Peyer's patch (tissue), 4 donors: ENCODE results near the gene SYTL1.

Source experiments
- POLR2A ChIP-seq, 2 donors: fragments of 450-650 bp; IDR thresholded peaks; one replicate each; pipeline ENCODE4 v1.5.1; 2017; ENCODE audit warnings: antibody characterized with exemption in 2 of 2, mild to moderate bottlenecking in 2 of 2, moderate library complexity in 2 of 2
- TF ChIP-seq, protein P1 (sequence below), 6 experiments: fragments of 450-650 bp in 4 of 6; fragments of 200-600 bp in 2 of 6; sonication (generic) in 1 of 6; IDR thresholded peaks; one replicate each; pipeline ENCODE4 v1.5.1; 2017 to 2019; ENCODE audit warnings: antibody characterized with exemption in 6 of 6, mild to moderate bottlenecking in 3 of 6, moderate library complexity in 1 of 6

DNA sequence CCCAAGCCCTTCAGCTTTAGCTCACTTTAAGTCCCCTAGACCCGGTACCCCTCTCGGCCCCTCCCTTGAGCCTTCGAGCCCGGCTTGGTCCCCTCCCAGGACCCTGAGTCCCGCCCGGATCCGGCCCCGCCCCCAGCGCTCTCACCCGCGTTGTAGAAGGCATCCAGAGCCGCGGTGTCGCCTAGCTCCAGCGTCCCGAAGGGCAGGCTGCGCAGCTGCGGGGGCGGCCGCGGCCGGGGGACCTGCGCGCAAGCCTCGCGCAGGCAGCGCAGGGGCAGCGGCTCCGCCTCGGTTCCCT is 24.2 kb downstream of the SYTL1 start:
- TF ChIP-seq, protein P1, sequence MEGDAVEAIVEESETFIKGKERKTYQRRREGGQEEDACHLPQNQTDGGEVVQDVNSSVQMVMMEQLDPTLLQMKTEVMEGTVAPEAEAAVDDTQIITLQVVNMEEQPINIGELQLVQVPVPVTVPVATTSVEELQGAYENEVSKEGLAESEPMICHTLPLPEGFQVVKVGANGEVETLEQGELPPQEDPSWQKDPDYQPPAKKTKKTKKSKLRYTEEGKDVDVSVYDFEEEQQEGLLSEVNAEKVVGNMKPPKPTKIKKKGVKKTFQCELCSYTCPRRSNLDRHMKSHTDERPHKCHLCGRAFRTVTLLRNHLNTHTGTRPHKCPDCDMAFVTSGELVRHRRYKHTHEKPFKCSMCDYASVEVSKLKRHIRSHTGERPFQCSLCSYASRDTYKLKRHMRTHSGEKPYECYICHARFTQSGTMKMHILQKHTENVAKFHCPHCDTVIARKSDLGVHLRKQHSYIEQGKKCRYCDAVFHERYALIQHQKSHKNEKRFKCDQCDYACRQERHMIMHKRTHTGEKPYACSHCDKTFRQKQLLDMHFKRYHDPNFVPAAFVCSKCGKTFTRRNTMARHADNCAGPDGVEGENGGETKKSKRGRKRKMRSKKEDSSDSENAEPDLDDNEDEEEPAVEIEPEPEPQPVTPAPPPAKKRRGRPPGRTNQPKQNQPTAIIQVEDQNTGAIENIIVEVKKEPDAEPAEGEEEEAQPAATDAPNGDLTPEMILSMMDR (IDR thresholded peaks at IDR 0.05) = no peak
- TF ChIP-seq POLR2A (IDR thresholded peaks at IDR 0.05) = no peak
